ENCODE results near the gene INPP5B. TPM values are rescaled to one million over a fixed set of nuclear protein-coding genes. Genes with fewer than 3 reads are reported as not detected.
"Not testable (repeated sequence)": the region's sequence is repeated elsewhere in the genome, so short reads cannot be mapped to it uniquely, and the experiment has no call there.

Gene INPP5B
- total RNA-seq, 1 experiment from 2014 or later = 26.8 TPM

DNA sequence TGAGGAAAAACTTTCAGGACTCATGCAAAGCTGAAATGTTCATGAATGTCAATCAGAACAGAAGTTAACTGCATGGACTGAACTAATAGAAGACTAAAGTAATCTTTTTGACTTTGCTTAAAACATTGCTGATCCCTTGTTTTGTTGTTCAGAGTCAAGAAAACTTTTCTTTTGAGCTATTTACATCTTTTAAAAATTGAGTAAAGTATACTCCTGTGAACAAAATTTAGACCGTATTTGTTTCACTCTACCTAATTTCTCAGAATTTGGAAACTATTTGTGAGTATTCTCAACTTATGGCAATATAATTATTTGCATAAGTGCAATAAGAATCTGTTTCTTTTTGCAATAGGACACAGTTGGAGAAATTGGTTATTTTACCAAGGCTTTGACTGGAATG is 41.1 kb downstream of the INPP5B start:
- DNase-seq (ENCODE audit: low spot score) (no peak), ATAC-seq (no peak)
- 0 out of 2 replicates have a peak, but pooled peaks cover 7% of the 10 kb centered on the region for H3K4me1 Mint-ChIP-seq
- no peak for TF ChIP-seq ZNF671 (CRISPR knock-in tag; IDR thresholded peaks at IDR 0.05)
- TF ChIP-seq GTF2I (CRISPR knock-in tag; conservative IDR thresholded peaks at IDR 0.05) = no peak
- TF ChIP-seq NR3C1 (CRISPR knock-in tag; conservative IDR thresholded peaks at IDR 0.05; ENCODE audit: low read depth) = no peak
- TF ChIP-seq ZNF138 (CRISPR knock-in tag; conservative IDR thresholded peaks at IDR 0.05) = no peak
- TF ChIP-seq, protein P1, sequence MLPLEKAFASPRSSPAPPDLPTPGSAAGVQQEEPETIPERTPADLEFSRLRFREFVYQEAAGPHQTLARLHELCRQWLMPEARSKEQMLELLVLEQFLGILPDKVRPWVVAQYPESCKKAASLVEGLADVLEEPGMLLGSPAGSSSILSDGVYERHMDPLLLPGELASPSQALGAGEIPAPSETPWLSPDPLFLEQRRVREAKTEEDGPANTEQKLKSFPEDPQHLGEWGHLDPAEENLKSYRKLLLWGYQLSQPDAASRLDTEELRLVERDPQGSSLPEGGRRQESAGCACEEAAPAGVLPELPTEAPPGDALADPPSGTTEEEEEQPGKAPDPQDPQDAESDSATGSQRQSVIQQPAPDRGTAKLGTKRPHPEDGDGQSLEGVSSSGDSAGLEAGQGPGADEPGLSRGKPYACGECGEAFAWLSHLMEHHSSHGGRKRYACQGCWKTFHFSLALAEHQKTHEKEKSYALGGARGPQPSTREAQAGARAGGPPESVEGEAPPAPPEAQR (CRISPR knock-in tag; IDR thresholded peaks at IDR 0.05) = no peak
- TF ChIP-seq, protein P2, sequence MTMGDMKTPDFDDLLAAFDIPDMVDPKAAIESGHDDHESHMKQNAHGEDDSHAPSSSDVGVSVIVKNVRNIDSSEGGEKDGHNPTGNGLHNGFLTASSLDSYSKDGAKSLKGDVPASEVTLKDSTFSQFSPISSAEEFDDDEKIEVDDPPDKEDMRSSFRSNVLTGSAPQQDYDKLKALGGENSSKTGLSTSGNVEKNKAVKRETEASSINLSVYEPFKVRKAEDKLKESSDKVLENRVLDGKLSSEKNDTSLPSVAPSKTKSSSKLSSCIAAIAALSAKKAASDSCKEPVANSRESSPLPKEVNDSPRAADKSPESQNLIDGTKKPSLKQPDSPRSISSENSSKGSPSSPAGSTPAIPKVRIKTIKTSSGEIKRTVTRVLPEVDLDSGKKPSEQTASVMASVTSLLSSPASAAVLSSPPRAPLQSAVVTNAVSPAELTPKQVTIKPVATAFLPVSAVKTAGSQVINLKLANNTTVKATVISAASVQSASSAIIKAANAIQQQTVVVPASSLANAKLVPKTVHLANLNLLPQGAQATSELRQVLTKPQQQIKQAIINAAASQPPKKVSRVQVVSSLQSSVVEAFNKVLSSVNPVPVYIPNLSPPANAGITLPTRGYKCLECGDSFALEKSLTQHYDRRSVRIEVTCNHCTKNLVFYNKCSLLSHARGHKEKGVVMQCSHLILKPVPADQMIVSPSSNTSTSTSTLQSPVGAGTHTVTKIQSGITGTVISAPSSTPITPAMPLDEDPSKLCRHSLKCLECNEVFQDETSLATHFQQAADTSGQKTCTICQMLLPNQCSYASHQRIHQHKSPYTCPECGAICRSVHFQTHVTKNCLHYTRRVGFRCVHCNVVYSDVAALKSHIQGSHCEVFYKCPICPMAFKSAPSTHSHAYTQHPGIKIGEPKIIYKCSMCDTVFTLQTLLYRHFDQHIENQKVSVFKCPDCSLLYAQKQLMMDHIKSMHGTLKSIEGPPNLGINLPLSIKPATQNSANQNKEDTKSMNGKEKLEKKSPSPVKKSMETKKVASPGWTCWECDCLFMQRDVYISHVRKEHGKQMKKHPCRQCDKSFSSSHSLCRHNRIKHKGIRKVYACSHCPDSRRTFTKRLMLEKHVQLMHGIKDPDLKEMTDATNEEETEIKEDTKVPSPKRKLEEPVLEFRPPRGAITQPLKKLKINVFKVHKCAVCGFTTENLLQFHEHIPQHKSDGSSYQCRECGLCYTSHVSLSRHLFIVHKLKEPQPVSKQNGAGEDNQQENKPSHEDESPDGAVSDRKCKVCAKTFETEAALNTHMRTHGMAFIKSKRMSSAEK (CRISPR knock-in tag; IDR thresholded peaks at IDR 0.05; ENCODE audit: borderline replicate concordance) = no peak
- TF ChIP-seq, protein P3, sequence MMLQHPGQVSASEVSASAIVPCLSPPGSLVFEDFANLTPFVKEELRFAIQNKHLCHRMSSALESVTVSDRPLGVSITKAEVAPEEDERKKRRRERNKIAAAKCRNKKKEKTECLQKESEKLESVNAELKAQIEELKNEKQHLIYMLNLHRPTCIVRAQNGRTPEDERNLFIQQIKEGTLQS (CRISPR knock-in tag; conservative IDR thresholded peaks at IDR 0.05) = no peak
- TF ChIP-seq SMAD3 (CRISPR knock-in tag; IDR thresholded peaks at IDR 0.05; ENCODE audit: borderline replicate concordance) = no peak
- TF ChIP-seq, protein P4, sequence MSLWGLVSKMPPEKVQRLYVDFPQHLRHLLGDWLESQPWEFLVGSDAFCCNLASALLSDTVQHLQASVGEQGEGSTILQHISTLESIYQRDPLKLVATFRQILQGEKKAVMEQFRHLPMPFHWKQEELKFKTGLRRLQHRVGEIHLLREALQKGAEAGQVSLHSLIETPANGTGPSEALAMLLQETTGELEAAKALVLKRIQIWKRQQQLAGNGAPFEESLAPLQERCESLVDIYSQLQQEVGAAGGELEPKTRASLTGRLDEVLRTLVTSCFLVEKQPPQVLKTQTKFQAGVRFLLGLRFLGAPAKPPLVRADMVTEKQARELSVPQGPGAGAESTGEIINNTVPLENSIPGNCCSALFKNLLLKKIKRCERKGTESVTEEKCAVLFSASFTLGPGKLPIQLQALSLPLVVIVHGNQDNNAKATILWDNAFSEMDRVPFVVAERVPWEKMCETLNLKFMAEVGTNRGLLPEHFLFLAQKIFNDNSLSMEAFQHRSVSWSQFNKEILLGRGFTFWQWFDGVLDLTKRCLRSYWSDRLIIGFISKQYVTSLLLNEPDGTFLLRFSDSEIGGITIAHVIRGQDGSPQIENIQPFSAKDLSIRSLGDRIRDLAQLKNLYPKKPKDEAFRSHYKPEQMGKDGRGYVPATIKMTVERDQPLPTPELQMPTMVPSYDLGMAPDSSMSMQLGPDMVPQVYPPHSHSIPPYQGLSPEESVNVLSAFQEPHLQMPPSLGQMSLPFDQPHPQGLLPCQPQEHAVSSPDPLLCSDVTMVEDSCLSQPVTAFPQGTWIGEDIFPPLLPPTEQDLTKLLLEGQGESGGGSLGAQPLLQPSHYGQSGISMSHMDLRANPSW (CRISPR knock-in tag; conservative IDR thresholded peaks at IDR 0.05; ENCODE audit: low read depth) = no peak
- no peak for TF ChIP-seq TEAD4 (CRISPR knock-in tag; IDR thresholded peaks at IDR 0.05)
- no peak for TF ChIP-seq JUN (CRISPR knock-in tag; IDR thresholded peaks at IDR 0.05)
- TF ChIP-seq ZNF232 (CRISPR knock-in tag; IDR thresholded peaks at IDR 0.05) = no peak
- TF ChIP-seq, protein P5, sequence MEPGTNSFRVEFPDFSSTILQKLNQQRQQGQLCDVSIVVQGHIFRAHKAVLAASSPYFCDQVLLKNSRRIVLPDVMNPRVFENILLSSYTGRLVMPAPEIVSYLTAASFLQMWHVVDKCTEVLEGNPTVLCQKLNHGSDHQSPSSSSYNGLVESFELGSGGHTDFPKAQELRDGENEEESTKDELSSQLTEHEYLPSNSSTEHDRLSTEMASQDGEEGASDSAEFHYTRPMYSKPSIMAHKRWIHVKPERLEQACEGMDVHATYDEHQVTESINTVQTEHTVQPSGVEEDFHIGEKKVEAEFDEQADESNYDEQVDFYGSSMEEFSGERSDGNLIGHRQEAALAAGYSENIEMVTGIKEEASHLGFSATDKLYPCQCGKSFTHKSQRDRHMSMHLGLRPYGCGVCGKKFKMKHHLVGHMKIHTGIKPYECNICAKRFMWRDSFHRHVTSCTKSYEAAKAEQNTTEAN (CRISPR knock-in tag; IDR thresholded peaks at IDR 0.05) = no peak
- TF ChIP-seq SMAD4 (CRISPR knock-in tag; IDR thresholded peaks at IDR 0.05) = no peak
- H3K27me3 Mint-ChIP-seq (ENCODE audit: low read depth) = no peaks in the 10 kb centered on the region
- H3K36me3 Mint-ChIP-seq = peaks cover 20% of the 10 kb centered on the region
- H3K9me3 Mint-ChIP-seq = no peaks in the 10 kb centered on the region; the same call in none of the 2 replicates
- POLR2A ChIA-PET = no interaction called here
- H3K27ac Mint-ChIP-seq = no peak overlapping the region
- no peak overlapping the region for H3K4me3 Mint-ChIP-seq
- CTCF ChIA-PET = interaction anchor here (0.5 kb wide), 1 partner anchor 44 kb away, joined by 3 read pairs; no protein-coding TSS in a partner anchor

DNA sequence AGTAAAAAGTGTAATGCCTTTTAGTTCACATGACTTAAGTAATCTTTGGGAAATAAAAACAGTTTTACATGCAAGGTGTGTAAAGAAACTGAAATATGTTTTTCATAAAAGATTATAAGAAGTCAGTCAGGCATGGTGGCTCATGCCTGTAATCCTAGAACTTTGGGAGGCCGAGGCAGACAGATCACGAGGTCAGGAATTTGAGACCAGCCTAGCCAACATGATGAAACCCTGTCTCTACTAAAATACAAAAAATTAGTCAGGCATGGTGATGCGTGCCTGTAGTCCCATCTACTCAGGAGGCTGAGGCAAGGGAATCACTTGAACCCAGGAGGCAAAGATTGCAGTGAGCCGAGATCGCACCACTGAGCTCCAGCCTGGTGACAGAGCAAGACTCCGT is 42.9 kb downstream of the INPP5B start:
- peaks cover 20% of the 10 kb centered on the region for H3K36me3 Mint-ChIP-seq
- POLR2A ChIA-PET; H3K4me1 Mint-ChIP-seq; H3K27ac Mint-ChIP-seq; H3K27me3 Mint-ChIP-seq (ENCODE audit: low read depth); H3K4me3 Mint-ChIP-seq; ATAC-seq; H3K9me3 Mint-ChIP-seq; CTCF ChIA-PET; DNase-seq (ENCODE audit: low spot score): not testable (repeated sequence)
